GM19043 (cell line): ENCODE measurements around the gene SMAD1.
"Not testable (repeated sequence)": the region's sequence is repeated elsewhere in the genome, so short reads cannot be mapped to it uniquely, and the experiment has no call there.

Source experiments
- ATAC-seq: cut with Tn5 transposase; IDR thresholded peaks from one replicate; pipeline ENCODE4 v1.9.1; 2021; ENCODE audit warnings: low read depth; ENCODE audit not compliant: unreplicated experiment

SMAD1 gene

GRCh38 chr4:145553375-145553774, 71.7 kb downstream of the SMAD1 start:
- no peak for ATAC-seq

DNA sequence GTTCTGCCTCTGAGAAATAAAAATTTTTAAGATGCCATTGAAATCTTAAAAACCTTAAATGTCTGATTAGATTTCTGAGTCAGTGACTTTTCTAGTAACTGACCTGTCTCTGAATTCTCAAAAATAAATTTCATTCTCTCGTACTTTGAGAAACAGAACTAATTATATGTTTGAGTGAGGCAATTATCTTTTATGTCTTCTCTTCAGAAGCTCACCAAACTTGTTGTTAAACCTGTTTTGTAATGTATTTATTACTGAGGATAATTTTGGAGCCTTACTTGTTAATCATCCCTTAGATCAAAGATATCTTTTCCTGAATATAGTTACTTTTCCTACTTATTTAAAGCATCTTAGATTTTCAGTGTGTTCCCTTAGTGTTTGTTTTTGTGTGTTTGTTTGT, 73.0 kb downstream of the SMAD1 start:
- ATAC-seq = no peak

DNA sequence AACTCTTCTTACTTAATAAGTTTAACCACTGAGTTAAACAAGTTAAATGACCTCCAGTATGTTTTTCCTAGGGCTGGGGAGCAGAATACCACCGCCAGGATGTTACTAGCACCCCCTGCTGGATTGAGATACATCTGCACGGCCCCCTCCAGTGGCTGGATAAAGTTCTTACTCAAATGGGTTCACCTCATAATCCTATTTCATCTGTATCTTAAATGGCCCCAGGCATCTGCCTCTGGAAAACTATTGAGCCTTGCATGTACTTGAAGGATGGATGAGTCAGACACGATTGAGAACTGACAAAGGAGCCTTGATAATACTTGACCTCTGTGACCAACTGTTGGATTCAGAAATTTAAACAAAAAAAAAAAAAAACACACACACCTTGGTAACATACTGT, 76.1 kb downstream of the SMAD1 start:
- peak; percentile 75 for ATAC-seq

DNA sequence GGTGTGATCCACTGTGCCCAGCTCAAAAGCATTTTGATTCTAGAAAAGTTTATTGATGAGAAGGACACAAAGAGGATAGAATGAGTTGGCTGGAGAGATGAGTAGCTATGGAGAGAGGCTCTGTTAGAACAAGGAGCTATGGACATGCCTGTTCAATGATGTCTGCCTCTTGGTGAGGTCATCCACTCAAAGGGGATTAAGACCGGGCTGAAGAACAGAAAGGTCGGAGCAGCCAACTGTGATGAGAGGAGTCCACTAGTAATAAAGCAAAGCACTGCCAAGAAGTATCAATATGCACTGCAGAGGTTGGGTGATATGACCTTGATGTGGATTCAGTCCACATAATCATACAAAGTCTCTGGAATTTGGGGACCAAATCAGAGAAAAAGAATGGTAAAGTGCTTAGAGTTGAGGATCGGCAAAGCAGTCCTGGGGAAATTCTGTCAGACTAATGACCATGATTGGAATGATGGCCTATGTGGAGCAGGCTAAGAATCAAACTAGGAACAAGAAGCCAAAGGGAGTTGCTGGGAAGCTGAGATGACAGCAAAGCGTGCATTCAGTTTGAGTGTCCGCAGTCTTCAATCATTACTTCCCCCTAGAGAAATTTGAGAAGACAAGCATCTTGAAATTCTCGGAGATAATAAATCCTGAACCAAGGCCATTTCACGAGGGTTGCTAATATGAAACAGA, 81.8 kb downstream of the SMAD1 start:
- no peak for ATAC-seq

DNA sequence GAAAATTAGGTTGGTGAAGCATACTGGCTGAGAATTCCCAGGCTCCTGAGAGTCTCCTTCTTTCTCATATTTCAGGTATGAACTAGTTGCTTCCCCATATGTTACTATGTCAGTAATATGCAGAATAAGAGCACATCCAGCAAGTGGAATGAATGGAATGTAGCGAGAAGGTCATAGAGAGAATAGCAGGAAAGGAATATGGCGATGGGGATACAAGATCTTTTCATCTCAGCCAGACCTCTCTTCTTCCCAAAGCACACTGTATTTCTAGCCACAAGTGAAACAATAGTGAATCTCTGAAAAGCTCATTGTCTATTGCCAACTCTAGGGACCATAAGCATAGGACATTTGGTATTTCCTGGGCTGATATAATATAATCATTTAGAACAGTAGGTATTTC, 82.9 kb downstream of the SMAD1 start:
- ATAC-seq = no peak

DNA sequence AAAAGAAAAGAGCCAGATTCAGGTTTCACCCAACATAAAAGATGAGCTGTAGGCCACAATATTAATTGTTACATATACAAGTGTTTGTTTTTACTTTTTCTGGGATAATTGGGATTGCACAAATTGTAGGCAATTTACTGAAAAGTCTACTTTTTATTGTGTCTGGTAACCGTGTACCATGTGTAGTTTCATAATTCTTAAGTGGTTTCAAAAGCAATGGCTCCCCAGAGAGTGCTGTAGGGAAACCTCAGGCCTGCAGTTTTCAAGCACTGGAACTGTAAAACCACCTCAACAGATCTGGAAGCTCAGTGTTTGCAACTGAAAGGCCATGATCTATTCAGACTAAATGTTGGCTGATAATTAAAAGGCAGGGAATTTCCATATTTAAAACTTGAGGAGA, 83.7 kb downstream of the SMAD1 start:
- peak; percentile 51 for ATAC-seq

DNA sequence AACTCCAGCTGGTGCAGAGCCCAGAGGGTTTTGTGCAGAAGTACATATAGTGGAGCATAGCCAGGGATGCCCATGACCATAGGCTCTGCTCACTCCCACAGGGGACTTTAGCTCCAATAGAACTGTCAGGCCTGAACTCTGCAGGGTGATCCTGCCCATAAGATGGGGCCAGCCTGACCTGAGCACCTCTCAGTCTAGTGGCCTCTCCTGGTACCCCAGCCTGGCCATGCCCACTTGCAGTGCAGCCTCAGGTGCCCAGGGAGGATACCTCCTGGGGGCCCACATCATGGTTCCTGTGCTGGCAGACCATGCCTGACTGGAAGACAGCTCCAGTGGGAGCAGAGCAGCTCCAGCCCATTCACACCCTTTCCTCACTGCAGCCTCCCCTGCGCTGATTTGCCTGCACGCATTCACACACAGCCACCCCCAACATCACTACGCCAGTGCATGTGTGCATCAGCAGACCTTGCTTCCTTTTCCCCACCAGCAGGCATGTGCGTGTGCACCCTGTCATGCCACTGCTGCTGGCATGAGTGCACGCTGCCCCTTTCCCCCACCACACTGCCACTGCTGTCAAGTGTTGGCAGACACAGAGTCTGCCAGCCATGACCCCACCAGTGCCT, 84.5 kb downstream of the SMAD1 start:
- no peak for ATAC-seq

GRCh38 chr4:145566768-145567167, 85.1 kb downstream of the SMAD1 start:
- no peak for ATAC-seq

DNA sequence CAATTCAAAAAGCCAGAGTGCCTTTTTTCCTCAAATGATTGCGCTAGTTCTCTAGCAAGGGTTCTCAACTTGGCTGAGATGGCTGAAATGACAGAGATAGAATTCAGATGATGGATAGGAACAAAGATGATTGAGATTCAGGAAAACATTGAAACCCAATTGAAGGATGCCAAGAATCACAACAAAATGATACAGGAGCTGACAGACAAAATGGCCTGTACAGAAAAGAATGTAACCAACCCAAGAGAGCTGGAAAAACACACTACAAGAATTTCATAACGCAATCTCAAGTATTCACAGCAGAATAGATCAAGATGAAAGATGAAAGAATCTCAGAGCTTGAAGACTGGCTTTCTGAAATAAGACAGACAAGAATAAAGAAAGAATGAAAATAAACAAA, 85.9 kb downstream of the SMAD1 start:
- no peak for ATAC-seq

DNA sequence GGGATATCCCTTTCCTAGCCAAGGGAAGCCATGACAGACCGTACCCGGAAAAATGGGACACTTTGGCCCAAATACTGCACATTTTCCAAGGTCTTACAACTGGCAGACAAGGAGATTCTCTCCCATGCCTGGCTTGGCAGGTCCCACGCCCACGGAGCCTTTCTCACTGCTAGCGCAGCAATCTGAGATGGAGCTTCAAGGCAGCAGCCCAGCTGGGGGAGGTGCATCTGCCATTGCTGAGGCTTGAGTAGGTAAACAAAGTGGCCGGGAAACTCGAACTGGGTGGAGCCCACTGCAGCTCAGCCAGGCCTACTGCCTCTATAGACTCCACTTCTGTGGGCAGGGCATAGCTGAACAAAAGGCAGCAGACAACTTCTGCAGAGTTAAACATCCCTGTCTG, 92.9 kb downstream of the SMAD1 start:
- not testable (repeated sequence) for ATAC-seq

- no peak for ATAC-seq
Measured at GRCh38 chr4:145580906-145581305, 99.3 kb downstream of the SMAD1 start.

DNA sequence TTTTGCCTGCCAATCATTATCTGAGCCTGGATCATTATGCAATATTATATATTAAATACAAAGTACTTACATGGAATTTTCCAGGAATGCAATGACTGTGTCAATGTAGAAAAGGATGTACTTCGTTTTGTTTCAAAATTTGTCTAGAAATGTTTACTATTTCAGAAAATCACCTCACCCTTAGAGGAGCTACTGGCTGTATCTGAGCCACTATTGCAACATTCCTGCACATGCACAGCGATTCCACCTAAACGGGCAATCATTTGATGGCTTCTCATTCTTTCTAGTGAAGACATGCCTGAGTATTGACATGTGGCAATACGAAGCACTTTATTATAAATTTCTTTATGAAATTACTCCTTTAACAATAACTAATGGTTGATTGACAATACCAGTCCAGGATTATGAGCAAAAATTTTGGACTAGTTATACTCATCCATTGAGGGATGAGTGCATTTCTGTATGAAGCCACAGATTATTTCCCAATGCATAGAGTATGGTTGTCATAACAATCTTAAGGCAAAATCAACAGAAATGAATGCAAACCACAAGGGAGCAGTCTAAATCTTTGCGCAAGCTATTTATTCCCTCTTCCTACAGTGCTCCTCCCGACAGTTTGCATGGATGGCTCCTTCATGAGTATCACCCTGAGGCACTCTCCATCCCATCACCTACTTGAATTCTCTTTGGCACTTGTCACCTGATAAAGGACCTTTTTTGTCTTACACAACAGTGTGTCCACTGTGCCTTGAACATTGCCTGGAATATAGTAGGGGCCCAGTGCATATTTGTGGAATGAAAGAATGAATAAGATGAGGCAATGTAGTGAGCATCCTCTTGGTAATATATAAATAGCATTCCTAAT, 101.8 kb downstream of the SMAD1 start:
- no peak for ATAC-seq

DNA sequence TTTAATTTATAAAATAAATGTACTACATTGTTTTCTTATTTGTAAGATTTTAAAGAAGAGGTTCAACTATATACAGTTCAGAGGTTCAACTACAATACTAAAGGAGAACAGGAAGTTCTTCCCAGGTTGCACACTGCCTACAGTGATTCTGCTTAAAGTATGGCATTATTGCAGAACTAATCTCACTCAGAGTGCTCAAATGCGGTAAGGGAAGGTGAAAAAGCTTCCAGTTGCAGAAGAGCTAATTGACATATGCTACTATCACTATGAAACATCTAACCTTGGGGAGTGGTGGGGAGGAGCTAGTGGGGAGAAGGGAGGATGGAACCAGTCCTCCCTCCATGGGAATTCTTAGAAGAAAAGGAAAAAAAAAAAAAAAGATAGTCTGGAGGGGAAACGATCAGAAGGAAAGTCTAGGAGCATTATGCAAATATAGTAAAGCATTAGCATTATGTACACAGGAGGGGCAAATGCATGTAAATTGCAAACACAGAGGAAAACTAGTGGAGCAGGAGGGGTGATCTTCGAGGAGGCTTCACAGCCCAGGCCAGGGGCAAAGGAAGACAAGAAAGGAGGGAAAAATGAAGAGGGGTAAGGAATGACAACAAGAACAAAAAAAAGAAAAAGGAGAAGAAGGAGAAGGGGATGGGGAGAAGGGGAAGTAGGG, 105.6 kb downstream of the SMAD1 start:
- no peak for ATAC-seq

- ATAC-seq = not testable (repeated sequence)
Measured at GRCh38 chr4:145589381-145589780, 107.7 kb downstream of the SMAD1 start.

DNA sequence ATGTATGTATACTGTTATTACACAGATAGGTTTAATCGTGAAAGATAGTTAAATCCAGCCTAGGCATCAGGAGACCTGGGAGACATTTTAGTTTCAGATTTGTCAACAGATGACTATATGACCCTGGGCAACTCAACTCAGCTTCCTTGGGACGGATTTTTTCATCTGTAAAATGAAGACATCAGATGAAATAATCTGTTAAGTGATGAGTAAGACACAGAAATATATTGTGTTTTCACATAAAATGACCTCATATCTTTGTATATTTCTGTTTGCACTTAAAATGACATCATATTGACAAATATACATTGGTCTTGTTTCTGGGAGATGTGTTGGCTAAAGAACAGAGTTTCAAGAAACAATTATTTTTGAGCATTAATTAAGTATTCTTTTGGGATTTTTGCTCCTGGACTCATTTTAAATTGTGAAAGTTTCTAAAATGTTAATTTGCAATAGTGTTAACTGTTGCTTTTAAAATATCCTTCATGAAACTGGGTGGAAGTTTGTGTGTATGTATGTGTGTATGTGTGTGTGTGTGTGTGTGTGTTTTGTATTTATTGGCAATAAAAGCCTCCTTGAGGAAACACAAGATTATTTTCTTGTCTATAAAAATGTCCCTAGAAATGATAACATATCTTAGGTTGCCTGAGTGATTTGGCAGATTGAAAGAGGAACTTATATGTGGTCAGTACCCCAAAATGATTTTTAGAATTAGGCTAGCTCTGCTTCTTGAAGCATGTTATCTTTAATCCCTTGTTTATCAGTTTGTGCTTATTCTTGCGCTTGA, 108.5 kb downstream of the SMAD1 start:
- ATAC-seq = no peak

GRCh38 chr4:145602129-145602760, 120.6 kb downstream of the SMAD1 start:
- no peak for ATAC-seq

DNA sequence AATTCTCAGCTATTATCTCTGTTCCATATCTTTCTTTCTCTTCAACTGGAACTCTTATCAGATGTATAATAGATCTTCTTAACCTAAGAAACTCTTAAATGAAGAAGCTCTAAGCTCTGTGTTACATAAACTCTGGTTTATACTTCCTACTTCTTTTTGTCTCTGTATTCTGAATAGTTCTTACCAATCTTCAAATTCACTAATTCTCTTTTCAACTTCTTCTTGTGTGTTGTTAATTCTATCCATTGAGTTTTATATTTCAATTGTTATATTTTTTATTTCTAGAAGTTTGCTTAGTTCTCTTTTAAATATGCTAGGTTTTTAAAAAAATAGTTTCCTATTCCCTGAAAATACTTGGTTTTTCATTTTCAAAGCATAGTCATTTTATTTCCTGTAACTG, 124.3 kb downstream of the SMAD1 start:
- ATAC-seq = no peak
